ENCODE data around the gene TNFSF13B. TPM values are rescaled to one million over a fixed set of nuclear protein-coding genes. Genes with fewer than 3 reads are reported as not detected.
"Not testable (repeated sequence)": the region's sequence is repeated elsewhere in the genome, so short reads cannot be mapped to it uniquely, and the experiment has no call there.

Gene TNFSF13B
- total RNA-seq, 1 experiment from 2014 or later: not detected

DNA sequence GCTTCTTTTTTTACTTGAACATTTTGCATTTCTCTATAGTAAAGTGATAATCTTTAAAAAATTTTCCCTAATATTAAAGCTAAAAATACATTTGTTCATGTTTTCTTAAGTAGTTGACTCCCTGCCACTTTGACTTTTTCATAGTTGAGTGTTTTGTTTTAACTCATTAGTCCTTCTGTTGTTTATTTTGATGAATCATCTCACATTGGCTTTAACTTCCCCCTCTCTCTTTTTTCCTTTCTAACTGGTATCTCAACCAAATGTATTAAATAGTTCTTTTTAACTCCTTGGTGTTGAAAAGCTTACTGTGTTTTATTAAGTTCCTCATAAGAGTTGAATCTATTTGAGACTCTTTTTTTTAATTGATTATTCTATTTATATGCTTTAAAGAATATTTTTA lies 2.8 kb downstream of the TNFSF13B start:
- Histone ChIP-seq H3K36me3 (no peaks in the 10 kb centered on the region), H3K4me3 (no peak overlapping the region), H3K27me3 (no peaks in the 10 kb centered on the region), H3K9me3 (no peaks in the 10 kb centered on the region)
- no peak for DNase-seq

DNA sequence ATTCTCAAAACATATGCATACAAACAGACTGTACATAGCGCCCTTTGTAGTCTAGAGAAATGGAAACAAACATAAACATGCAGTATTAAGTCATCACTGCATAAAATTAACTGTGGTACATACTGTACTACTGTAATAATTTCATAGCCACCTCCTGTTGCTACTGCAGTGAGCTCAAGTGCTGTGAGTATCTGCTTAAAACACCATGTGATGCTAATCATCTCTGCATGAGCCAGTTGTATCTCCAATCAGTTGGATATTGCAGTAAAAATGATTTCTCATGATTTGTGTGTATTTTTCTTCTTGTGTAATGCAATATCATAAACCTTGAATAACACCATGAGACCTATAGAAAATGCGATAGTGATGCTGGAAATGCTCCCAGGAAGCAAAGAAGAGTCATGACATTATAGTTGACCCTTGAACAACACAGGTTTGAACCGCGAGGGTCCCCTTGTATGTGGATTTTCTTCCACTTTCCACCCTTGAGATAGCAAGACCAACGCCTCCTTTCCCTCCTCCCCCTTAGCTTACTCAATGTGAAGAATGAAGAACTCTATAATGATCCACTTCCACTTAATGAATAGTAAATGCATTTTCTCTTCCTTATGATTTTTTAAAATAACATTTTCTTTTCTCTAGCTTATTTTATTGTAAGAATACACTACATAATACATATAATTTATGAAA lies 4.1 kb downstream of the TNFSF13B start:
- H3K36me3 ChIP-seq: no peaks in the 10 kb centered on the region
- H3K9me3 ChIP-seq: no peaks in the 10 kb centered on the region

DNA sequence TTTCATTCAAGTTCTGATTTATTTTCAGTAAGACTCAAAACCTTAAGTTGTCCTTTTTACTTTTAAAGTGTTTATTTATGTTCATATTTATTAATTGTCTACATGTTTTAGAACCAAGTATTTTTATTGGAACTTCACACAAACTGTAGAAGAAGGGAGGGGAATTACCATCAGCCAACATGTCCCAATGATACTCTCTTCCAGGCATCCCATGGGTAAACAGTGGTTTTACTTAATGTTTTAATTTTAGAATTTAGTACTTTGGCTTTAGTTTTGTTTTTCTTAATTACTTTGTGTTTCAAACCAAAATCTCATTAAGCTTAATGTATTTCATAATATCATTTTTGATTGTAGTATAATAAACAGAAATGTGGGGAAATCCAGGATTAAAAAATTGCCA lies 5.2 kb downstream of the TNFSF13B start:
- no peaks in the 10 kb centered on the region for H3K27me3 ChIP-seq
- DNase-seq: no peak
- H3K9me3 ChIP-seq: no peaks in the 10 kb centered on the region
- no peak overlapping the region for H3K4me3 ChIP-seq
- no peaks in the 10 kb centered on the region for H3K36me3 ChIP-seq

More for the DNA sequence above, 4.1 kb downstream of the TNFSF13B start:
- no peak for DNase-seq
- Histone ChIP-seq H3K4me3 (no peak overlapping the region), H3K27me3 (no peaks in the 10 kb centered on the region)

DNA sequence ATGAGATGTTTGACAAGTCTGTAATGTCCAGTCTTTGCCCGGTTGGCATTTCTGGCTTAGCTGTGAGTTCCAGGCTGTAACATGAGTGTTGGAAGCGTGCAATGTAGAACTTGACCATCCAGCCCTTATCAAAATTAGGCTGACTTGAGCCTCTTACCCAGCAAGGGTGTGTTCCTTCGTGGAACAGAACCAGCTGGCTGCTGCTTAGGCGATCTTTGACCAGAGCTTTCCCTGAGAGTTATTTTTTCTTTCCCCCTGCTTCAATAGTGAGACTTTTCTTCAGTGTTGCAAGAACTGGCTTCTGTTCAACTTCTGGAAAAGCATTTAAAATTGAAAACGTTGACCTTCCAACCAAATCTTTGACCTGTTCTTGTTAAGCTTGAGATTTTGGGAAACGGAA lies 6.5 kb downstream of the TNFSF13B start:
- H3K36me3 ChIP-seq: no peaks in the 10 kb centered on the region
- no peaks in the 10 kb centered on the region for H3K9me3 ChIP-seq
- DNase-seq: no peak
- H3K27me3 ChIP-seq: no peaks in the 10 kb centered on the region
- no peak overlapping the region for H3K4me3 ChIP-seq

DNA sequence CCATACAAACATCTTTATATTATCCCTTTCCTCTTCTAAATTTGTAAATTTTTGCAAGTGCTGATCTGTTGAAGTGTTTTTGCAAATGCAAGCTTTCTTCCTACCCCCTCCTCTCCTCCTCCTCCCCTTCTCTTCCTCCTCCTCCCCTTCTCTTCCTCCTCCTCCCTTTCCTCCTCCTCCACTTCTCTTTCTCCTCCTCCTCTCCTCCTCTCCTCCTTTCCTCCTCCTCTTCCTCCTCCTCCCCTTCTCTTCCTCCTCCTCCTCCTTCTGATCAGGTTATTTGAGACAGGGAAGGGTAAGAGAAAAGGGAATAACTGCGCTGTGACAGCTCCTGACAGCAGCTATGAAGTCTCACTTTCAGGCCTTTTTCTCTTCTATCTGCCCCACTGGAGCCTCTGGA lies 8.9 kb downstream of the TNFSF13B start:
- DNase-seq: no peak
- Histone ChIP-seq H3K36me3 (no peaks in the 10 kb centered on the region), H3K27me3 (no peaks in the 10 kb centered on the region), H3K4me3 (no peak overlapping the region), H3K9me3 (no peaks in the 10 kb centered on the region)

DNA sequence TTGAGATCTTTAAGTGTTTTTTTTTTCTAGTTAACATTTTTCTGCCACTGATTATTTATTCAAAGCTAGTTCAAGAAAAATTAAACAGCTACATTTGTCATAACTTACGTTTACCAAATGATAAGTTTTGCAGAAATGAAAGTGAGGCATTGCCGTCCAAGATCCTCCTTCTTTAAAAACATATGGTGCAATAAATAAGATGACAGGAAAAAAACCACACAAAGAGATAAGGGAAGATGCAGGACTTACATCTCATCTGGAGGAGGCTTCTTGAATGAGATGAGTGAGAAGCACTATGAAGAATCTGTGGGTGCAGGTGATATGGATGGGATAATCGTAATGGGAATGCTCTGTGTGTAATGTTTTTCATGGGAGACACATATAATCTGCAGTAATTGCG lies 12.4 kb downstream of the TNFSF13B start:
- Histone ChIP-seq H3K36me3 (no peaks in the 10 kb centered on the region), H3K4me3 (no peak overlapping the region), H3K27me3 (no peaks in the 10 kb centered on the region), H3K9me3 (no peaks in the 10 kb centered on the region)
- no peak for DNase-seq

DNA sequence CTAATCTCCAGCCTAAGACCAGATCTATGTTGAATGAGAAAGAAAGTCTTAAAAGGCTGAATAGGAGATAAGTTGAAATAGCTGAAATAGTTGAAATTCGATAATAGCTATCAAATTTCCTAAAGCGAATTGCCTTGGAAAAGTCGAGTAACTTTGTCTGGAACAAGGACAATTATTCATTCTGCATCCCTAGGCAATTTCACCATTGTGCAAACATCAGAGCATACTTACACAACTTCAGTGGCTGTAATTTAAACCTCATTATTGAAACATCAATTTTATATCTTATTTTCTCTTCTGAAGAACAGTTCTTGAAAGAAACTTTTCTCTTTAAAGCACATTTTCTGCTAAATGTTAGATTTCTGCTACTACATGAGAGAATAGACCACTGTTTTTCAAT lies 13.6 kb downstream of the TNFSF13B start:
- Histone ChIP-seq H3K9me3 (no peaks in the 10 kb centered on the region), H3K4me3 (no peak overlapping the region), H3K36me3 (no peaks in the 10 kb centered on the region), H3K27me3 (no peaks in the 10 kb centered on the region)
- DNase-seq: no peak

DNA sequence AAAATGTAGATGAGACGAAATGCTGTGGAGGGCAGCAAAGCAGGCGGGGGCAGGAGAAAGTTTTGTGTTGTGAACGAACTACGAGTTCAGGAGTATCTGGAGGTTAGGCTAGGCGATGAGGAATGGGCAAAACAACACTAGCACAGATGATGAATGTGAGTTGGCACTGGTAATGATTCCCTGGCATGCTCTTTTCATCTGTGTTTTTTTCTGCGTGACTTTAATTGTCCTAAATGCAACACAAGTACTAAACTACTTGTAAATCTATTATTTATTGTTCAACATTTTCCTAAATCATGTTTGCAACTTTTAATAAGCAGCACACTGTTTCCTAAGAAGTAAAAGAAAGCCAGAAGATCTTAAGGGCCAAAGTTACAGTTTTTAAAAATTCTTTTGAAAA lies 19.2 kb downstream of the TNFSF13B start:
- no peaks in the 10 kb centered on the region for H3K36me3 ChIP-seq
- peaks cover 2% of the 10 kb centered on the region; the same call in 1 of the 2 replicates for H3K27me3 ChIP-seq
- H3K4me3 ChIP-seq: no peak overlapping the region
- H3K9me3 ChIP-seq: no peaks in the 10 kb centered on the region
- no peak for DNase-seq

DNA sequence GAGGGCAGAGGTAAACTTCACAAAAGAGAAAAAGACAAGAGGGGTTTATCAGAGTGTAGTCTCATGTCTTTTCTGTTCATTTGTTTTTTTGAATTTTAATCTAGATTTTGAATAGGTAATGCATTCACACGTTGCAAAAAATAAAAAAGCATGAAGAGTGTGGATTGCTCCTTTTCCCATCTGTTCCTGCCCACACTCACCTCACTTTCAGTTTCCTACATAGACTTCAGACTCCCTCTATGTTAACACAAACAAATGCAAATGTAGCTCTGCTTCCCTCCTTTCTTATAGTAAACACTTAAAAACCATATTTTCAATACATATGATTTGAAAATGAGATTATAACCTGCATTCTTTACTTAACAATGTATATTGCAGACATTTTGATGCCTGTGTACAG lies 20.3 kb downstream of the TNFSF13B start:
- Histone ChIP-seq H3K9me3 (no peaks in the 10 kb centered on the region), H3K27me3 (peaks cover 2% of the 10 kb centered on the region; the same call in 1 of the 2 replicates), H3K36me3 (no peaks in the 10 kb centered on the region), H3K4me3 (no peak overlapping the region)
- DNase-seq: no peak

DNA sequence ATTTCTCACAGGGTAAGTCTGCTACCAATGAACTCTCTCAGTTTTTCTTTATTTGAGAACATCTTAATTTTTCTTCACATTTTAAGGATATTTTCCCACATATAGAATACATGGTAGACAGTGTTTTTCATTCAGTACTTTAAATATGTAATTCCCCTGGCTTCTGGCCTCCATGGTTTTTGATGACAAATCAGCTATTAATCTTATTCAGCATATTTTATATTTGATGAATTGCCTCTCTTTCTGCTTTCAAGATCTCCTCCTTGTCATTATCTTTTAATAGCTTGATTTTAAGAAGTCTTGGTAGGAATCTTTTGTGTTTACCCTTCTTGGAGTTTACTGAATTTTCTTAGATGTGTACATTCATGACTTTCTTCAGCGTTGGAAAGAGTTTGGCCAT lies 27.6 kb downstream of the TNFSF13B start:
- no peak for DNase-seq
- Histone ChIP-seq H3K27me3 (no peaks in the 10 kb centered on the region), H3K4me3 (no peak overlapping the region), H3K9me3 (peaks cover 4% of the 10 kb centered on the region), H3K36me3 (no peaks in the 10 kb centered on the region)

DNA sequence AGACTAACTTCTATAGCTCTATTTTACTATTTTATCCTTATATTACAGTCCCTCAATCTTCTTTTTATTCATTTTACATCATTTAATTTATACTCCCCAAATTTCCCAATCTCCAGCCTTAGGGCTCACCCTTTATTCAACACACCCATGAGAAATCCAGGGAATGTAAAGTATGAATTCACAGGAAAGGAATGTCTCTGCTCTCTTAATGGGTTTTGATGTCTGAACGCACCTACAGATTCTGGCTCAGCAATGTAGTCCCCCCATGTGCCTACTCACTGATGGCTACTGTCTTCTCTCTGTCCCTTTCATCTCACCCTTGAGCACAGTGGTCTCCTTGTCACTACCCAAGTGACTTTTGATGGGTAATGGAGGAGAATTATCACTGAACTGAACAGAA lies 32.8 kb downstream of the TNFSF13B start:
- no peak for DNase-seq
- Histone ChIP-seq H3K36me3 (no peaks in the 10 kb centered on the region), H3K4me3 (no peak overlapping the region), H3K9me3 (no peaks in the 10 kb centered on the region), H3K27me3 (no peaks in the 10 kb centered on the region)

DNA sequence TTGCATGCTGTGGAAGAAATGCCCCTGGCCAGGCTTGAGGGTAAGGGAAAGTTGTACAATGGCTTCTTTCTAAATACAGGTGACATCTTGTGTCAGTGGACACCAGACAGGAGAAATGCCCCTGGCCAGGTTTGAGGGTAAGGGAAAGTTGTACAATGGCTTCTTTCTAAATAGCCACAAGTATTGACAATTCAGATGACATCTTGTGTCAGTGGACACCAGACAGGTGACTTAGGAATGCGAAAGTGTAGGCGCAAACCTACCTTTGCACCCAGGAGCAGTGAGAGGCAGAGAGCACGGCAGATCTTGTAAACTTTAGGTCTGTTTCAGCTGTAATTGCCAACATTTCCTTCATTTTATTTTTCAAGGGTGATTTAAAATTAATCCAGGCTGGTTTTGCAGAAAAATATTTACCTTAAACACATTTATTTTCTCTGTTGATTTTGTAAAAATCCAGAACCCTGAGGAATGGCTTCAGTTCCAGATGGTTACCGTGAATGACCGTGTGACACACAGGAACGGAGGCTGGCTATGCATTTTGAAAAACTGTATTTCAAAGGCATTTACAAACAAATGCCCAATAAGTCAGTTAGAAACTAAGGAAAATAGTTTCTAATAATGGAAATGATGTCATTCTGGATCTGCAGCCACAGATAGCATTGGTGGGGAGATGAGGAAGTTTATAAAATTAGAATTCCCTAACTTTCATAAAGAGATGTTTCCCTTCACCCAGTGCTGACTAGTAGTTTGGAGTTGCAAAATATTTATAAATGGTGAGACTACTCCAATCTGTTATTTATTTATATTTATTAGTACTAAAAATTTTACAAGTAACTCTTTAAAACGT lies 34.9 kb downstream of the TNFSF13B start:
- DNase-seq: no peak
- peak overlapping the region; percentile 14 for H3K4me3 ChIP-seq
- H3K27me3 ChIP-seq: no peaks in the 10 kb centered on the region
- no peaks in the 10 kb centered on the region for H3K36me3 ChIP-seq
- no peaks in the 10 kb centered on the region for H3K9me3 ChIP-seq

DNA sequence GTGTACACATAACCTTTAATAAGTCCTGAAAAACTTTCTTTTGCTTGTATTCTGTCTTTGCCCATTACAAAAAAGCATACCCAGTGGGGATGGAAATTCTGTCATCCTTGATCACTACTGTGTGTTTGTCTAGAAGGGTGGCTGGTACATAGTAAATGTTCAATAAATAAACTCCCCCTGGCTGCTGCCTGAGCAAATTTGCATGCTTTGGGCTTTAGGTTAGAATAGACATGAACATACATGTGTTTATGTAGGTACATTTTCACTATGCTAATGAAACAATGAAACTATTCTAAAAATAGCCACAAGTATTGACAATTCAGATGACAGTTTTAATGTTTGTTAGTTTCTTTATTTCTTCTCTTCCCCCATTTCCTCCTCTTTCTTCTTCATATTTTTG lies 36.1 kb downstream of the TNFSF13B start:
- no peaks in the 10 kb centered on the region for H3K9me3 ChIP-seq
- H3K27me3 ChIP-seq: no peaks in the 10 kb centered on the region
- no peaks in the 10 kb centered on the region for H3K36me3 ChIP-seq
- H3K4me3 ChIP-seq: no peak overlapping the region
- DNase-seq: no peak

DNA sequence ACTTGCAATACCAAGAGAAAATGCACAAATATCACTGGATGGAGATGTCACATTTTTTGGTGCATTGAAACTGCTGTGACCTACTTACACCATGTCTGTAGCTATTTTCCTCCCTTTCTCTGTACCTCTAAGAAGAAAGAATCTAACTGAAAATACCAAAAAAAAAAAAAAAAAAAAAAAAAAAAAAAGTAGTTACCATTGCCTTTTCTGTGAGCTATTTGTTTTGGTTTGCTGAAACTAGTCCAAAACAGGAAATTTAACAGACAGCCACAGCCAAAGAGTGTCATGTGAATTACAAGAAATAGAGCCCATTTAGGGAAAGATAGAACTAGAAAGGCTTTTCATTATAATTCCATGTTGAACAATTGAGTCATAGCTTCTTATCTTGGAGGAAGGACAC lies 37.3 kb downstream of the TNFSF13B start:
- Histone ChIP-seq H3K9me3 (no peaks in the 10 kb centered on the region), H3K27me3 (no peaks in the 10 kb centered on the region), H3K36me3 (no peaks in the 10 kb centered on the region), H3K4me3 (no peak overlapping the region)
- DNase-seq: no peak

DNA sequence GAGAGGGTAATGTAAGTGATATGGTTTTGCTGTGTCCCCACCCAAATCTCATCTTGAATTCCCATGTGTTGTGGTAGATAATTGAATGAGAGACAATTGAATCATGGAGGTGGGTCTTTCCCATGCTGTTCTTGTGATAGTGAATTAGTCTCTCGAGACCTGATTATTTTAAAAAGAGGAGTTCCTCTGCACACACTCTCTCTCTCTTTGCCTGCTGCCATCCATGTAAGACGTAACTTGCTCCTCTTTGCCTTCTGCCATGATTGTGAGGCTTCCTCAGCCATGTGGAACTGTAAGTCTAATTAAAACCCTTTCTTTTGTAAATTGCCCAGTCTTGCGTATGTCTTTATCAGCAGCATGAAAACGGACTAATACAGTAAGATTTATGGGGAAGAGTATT lies 42.1 kb downstream of the TNFSF13B start:
- not testable (repeated sequence) for H3K27me3 ChIP-seq, DNase-seq, H3K36me3 ChIP-seq, H3K9me3 ChIP-seq, H3K4me3 ChIP-seq

DNA sequence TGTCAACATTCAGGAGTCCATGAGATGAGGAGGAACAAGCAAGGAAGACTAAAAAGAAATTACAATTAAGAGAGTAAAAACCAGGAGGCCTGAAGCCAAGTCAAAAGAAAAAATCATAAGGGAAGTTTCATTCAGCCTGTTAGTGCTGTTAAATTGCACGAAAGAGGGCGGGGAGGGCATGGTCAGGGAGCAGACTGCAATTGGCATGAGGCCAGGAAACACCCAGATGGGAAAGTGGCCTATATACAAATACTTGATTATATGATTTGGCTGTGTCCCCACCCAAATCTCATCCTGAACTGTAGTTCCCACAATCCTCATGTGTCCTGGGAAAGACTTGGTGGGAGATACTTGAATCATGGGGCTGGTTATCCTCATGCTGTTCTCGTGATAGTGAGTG lies 43.9 kb downstream of the TNFSF13B start:
- no peak for DNase-seq
- no peaks in the 10 kb centered on the region for H3K9me3 ChIP-seq
- no peaks in the 10 kb centered on the region for H3K27me3 ChIP-seq
- no peaks in the 10 kb centered on the region for H3K36me3 ChIP-seq
- H3K4me3 ChIP-seq: no peak overlapping the region

DNA sequence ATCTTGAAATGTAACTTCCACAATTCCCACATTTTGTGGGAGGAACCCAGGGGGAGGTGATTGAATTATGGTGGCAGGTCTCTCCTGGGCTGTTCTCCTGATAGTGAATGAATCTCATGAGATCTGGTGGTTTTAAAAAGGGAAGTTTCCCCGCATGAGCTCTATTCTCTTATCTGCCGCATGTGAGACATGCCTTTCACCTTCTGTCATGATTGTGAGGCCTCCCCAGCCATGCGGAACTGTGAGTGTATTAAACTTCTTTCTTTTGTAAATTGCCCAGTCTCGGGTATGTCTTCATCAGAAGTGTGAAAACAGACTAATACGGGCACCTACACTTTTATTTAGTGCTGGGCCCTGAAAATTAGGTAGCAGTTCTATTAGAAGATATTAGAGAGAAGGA lies 45.8 kb downstream of the TNFSF13B start:
- H3K27me3 ChIP-seq: no peaks in the 10 kb centered on the region
- no peak overlapping the region for H3K4me3 ChIP-seq
- DNase-seq: no peak
- H3K9me3 ChIP-seq: no peaks in the 10 kb centered on the region
- H3K36me3 ChIP-seq: no peaks in the 10 kb centered on the region

DNA sequence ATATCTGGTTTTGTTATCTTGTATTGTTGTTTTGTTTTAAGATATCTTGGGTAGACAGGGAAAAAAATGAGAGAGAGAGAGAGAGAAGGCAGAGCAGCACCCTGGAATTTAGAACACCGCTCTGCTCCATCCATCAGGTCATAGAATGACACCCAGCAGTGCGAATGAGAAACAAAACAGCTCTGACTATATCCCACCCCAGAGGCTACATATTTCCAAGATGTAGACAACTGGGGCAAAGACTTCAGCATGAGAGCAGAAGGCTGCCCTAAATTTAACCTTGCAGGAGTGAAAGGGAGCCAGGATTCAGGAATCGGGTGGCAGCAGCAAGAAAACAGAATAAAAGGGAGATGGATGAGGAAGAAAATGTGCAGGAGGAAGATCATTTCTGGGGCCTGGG lies 46.5 kb downstream of the TNFSF13B start:
- Histone ChIP-seq H3K4me3 (no peak overlapping the region), H3K27me3 (no peaks in the 10 kb centered on the region), H3K9me3 (no peaks in the 10 kb centered on the region), H3K36me3 (no peaks in the 10 kb centered on the region)
- no peak for DNase-seq

All from MG63 (cell line).